GM21576 (cell line): ENCODE results near the gene TPGS2.
A peak's percentile ranks its signal among the peaks of the same experiment; 100 is the strongest.
"Not testable (repeated sequence)": the region's sequence is repeated elsewhere in the genome, so short reads cannot be mapped to it uniquely, and the experiment has no call there.

Experiments
- ATAC-seq: cut with Tn5 transposase; IDR thresholded peaks from one replicate; pipeline ENCODE4 v1.9.1; 2021; ENCODE audit warnings: mild to moderate bottlenecking, moderate library complexity; ENCODE audit not compliant: unreplicated experiment

TPGS2 gene, protein sequence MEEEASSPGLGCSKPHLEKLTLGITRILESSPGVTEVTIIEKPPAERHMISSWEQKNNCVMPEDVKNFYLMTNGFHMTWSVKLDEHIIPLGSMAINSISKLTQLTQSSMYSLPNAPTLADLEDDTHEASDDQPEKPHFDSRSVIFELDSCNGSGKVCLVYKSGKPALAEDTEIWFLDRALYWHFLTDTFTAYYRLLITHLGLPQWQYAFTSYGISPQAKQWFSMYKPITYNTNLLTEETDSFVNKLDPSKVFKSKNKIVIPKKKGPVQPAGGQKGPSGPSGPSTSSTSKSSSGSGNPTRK

DNA sequence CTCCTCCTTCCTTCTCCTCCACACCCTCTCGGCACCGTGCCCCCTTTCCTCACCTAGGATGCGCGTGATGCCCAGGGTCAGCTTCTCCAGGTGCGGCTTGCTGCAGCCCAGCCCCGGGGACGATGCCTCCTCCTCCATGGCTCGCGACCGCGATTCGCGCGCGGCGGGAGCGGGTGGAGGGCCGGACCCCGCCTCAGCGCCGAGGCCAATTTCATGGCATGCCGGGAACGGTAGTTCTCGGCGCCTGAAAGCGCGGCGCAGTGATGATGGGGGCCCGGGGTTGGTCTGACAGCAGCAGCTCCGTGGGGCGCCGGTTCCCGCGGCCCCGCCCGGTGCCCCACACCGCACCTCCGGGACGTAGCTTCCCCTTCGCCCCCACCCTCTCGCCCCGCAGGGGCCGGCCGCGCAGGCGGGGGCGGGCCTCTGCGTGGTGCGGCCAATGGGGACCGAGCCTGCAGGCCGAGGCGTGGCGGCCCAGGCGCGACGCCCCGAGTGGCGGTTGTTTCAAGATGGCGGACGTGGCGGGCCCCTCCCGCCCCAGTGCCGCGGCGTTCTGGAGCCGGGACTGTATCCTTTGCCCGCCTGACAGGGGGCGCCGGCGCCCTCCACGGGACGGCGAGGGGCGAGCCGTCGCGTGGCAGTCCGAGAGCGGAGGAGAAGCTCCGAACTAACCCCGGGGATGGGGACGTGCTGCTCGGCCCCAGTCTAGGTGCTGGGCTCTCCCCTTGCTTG, at the start of gene TPGS2, which contains the start of gene KIAA1328:
TPGS2 (minus strand) TSS at position 373 of the 732 bp plus-strand sequence; CDS start at position 138, 235 bp downstream.
KIAA1328 (plus strand) TSS at position 498 of the 732 bp plus-strand sequence; CDS start at position 510, 12 bp downstream.
- peak; percentile 84 for ATAC-seq

DNA sequence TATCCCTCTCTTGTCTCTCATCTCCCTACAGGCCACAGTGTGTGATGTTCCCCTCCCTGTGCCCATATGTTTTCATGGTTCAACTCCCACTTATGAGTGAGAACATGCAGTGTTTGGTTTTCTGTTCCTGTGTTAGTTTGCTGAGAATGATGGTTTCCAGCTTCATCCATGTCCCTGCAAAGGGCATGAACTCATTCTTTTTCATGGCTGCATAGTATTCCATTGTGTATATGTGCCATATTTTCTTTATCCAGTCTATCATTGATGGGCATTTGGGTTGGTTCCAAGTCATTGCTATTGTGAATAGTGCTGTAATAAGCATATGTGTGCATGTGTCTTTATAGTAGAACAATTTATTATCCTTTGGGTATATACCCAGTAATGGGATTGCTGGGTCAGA, 45.0 kb upstream of the TPGS2 start:
- ATAC-seq = not testable (repeated sequence)

DNA sequence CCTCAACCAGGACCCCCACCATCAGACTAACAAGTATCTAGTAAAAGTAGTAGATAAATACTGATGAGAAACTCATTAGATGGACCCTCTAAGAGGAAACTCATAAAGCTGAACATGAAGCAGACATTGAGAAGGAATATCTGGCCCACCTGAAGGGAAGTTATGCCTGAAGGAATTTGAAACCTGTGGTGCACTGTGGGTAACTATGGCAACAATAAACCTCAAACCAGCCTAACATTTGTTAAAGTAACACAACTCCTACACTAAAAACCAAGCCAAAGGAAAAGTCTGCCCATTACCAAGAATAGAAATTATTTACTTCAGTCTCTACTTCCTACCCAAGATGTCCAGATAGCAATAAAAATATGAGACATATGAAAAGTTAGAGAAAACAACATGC, 43.5 kb upstream of the TPGS2 start:
- no peak for ATAC-seq

DNA sequence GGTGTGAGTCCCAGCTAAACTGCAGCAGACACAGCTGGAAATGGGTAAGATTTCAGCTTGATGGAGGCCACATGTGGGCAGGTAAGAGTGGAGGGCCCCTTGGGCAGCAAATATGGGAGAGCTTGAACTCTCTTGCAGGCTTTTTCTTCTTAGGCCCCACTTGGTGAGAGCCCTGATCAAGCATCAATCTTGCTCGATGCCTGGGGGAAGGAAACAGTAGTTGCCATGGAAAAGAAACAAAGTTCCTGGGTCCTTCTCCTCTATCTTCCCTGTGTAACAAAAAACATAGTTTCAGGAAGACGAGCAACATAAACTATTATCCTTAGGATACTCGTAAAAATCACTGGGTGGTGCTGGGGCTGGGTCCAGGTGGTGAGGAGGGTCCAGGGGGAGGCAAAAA, 43.0 kb upstream of the TPGS2 start:
- ATAC-seq = no peak

DNA sequence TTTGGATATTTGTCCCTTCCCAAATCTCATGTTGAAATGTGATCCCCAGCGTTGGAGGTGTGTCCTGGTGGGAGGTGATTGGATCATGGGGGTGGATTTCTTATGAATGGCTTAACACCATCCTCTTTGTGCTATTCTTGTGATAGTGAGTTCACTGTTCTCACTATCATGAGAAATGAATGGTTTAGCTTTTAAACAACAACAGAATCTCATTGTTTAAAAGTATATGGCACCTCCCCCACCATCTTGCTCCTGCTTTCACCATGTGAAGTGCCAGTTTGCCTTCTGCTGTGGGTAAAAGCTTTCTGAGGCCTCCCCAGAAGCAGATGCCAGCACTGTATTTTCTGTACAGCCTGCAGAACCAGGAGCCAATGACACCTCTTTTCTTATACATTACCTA, 38.3 kb upstream of the TPGS2 start:
- ATAC-seq = no peak

DNA sequence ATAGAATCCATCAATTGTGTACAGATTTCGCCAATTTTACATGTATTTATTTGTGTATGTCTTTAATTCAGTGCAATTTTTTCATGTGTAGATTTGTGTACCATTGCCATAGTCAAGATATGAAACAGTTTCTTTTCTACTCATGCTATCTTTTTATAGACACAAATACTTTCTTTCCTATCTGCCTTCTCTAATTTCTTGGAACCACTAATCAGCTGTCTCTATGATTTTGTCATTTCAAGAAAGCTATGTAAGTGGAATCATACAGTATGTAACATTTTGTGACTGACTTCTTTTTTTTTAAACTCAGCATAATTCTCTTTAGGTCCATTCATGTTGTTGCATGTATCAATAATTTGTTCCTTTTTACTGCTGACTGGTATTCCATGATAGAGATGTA, 33.4 kb upstream of the TPGS2 start:
- ATAC-seq = no peak

DNA sequence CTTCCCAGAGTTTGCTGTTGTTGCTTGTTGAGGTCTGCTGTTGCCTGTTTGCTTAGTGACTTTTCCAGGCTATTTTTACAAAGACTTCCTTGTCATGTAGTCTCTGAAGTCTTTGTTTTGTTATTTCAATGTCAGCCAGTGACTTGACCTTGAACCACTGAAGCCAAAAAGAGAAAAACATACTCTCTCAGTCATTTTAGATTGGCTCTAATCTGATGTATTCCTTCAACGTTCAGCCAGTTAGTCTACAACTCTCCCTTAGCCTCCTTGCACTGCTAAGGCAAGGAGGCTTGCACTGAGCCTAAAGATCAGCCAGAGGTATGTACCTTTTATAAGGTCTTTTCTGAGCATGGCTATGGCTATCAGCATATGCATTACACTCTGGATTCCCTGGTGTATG, 28.0 kb upstream of the TPGS2 start:
- ATAC-seq = no peak

DNA sequence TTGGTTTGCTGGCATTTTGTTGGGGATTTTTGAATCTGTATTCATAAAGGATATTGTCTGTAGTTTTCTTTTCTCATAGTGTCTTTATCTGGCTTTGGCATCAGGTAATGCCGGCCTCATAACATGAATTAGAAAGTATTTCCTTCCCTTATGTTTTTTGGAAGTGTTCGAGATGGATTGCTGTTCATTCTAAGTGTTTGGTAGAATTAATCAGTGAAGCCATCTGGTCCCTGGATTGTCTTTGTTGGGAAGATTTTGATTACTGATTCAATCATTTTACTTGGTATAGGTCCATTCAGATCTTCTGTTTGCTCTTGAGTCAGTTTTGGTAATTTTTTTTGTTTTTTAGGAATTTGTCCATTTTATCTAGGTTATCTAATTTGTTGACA, 22.4 kb upstream of the TPGS2 start:
- no peak for ATAC-seq

DNA sequence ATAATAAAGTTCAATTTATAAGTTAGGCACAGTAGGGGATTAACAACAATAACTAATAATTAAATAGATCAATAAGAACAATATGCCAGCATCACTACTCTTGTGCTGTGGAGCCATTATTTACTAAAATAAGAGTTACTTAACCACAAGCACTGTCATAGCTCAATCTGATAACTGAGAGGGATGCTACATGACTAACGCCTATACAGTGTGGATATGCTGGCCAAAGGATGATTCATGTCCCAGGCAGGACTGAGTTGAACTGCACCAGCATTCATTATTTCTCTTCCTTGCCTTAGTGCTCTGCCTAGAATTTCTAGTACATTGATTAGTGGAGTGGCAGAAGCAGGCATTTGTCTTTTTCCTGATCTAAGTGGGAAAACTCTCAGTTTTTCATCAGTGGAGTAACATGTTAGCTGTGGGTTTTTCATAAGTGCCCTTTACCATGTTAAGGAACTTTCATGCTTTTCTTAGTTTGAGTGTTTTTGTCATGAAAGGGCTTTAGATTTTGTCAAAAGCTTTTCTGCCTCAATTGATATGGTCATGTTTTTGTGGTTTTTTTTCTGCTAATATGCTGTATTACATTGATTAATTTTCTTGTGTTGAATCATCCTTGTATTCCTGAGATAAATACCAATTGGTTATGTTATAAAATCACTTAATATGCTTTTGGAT, 21.9 kb upstream of the TPGS2 start:
- ATAC-seq = no peak

DNA sequence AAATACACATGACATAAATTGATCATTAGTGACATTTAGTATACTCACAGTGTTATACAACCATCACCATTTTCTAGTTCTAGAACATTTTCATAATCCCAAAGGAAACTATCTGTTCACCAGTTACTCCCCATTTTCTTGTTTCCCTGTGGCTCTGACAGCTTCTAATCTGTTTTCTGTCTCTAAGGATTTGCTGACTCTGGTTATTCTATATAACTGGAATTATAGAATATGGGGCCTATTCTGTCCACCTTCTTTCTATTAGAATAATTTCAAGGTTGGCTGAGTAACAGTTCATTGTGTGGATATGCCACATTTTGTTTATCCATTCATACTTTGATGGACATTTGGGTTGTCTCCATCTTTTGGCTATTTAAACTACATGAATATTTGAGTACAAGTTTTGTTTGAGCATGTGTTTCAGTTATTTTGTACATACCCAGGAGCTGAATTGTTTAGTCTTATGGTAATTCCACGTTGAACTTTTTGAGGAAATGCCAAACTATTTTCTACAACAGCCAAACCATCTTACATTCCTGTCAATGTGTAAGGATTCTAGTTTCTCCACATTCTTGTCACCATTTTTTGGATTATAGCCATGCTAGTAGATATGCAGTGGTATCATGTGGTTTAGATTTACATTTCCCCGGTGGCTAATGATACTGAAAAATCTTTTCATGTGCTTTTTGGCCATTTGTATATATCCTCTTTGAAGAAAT, 20.6 kb upstream of the TPGS2 start:
- ATAC-seq = no peak

DNA sequence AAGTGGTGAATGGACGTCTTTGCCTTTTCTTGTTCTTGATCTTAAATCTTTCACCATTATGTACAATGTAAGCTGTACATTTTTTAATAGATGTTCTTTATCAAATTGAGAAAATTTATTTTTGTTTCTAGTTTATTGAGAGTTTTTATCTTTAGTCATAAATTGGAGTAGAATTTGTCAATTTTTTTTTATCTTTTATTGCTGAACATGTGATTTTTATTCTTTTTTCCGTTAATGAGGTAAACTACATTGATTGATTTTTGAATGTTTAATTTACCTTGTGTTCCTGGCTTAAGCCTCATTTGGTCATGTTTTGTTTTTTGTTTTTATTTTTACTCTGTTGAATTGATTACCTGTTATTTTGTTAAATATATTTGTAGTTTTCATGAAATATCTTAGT, 19.8 kb upstream of the TPGS2 start:
- ATAC-seq = no peak

DNA sequence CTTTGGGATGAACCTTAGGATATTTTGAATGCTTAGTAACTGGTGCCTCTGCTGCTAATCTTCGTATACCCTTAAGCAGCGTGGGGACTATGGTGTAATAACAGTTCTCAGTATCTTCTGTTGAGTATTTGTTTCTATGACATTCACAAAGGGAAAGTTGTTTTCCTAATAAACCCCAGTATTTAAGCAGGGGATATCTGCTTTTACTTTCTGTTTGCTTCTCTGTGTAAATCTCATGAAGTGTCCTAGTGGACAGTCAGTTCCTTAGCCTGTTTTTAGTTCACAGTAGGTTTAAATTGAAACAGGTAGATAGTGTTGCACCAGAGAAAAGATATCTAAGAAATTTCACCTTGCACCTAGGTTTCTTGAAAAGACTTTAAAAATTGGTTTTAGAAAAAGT, 15.0 kb upstream of the TPGS2 start:
- no peak for ATAC-seq

DNA sequence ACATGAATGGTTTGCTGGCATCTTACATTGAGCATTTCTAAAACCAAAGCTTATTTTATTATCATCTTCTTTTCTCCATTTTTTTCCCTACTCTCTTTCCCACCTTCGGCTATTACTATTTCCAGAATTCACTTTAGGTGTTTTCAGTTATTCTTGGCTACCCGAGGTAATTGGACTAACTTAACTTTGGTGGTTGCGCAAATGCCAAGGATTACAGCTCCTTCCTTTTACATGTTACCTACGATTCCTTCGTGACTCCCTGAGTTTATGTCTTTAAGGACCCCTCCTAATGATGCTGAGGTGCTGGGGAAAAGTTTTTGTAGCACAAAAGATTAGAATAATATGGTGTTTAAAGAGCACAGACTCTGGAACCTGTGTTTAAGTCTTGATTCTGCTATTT, 14.4 kb upstream of the TPGS2 start:
- ATAC-seq = no peak

DNA sequence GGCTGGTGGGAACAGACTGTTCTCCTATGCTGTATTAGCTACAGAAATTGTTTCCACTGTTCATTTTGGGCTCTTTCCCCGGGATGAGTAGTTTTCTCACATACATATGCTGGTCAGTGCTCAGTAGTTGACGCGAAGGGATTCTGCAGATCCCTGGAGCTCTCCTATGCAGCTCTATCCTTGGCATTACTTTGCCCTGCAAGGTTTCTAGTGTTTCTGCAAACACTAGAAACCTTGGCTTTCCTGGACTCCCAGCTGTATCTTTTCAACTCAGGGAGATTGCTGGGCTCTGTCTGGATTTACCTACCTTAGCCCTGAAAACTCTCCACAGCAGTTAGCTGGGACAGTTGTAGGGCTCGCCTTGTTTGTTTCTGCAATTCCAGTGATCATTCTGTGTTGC, 11.0 kb upstream of the TPGS2 start:
- ATAC-seq = no peak

DNA sequence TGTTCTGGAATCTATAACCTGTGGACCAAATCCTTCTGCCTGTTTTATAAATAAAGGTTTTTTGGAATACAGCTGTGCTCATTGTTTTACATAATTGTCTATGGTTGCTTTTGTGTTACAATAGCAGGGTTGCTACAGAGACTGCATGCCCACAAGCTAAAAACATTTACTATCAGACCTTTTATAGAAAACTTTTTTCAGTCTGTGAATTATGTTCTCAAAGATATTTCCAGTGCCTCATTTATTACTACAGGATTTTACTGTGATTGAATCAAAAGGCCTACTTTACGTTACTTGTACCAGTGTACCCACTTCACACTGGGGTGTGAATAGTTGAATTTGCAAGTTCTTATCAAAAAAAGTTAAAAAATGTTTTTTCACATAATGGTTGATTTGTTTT, 7.1 kb upstream of the TPGS2 start:
- no peak for ATAC-seq

DNA sequence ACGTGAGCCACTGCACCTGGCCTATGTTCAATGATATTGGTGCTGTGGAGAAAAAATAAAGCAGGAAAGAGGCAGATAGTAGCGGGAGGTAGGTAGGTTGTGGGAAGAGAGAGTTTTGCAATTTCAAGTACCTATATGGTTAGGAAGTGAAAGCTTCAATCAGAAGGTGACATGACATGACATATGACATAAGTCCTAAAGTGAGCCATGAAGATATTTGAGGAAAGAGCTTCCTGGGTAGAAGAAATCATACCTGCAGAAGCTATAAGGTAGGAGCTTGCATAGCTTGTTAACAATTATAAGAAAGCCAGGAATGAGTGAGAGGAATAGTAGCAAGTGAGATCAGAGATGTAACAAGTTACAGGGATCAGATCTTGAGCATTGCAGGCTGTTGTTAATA, 4.3 kb upstream of the TPGS2 start:
- ATAC-seq = no peak

DNA sequence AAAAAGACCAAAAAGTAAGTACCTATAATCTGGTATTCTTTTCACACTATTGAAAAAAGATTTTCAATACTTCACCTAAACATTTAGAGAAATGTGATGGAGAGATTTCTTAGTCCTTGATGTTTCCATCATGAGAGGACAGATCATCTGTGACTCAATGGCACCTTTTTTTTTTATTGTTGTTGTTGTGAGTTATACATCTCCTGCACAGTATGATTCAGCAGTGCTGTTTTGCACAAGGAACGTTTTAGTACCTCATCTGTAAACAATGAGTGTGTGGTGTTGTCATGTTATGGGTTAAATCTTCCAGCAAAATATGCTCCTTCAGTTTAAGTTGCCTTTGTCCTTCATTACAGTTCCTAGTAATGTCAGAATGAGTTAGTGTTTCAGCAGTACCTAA, 2.3 kb upstream of the TPGS2 start:
- ATAC-seq = no peak

DNA sequence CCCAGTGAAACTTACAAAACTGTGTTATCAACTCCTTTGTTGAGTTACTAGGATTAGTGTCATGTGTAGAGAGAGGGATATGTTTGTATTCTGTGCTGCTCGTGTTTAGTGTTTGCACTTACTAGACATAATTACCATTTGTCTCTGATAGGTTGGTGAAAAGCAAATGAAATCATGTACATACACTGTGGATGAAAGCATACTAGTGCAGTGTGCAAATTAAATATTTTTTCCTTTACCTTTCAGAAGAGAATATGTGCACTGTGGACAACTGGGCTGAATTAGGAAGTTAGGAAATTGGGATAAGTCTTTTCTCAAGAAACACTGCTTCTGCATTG, 1.3 kb upstream of the TPGS2 start:
- ATAC-seq = no peak

DNA sequence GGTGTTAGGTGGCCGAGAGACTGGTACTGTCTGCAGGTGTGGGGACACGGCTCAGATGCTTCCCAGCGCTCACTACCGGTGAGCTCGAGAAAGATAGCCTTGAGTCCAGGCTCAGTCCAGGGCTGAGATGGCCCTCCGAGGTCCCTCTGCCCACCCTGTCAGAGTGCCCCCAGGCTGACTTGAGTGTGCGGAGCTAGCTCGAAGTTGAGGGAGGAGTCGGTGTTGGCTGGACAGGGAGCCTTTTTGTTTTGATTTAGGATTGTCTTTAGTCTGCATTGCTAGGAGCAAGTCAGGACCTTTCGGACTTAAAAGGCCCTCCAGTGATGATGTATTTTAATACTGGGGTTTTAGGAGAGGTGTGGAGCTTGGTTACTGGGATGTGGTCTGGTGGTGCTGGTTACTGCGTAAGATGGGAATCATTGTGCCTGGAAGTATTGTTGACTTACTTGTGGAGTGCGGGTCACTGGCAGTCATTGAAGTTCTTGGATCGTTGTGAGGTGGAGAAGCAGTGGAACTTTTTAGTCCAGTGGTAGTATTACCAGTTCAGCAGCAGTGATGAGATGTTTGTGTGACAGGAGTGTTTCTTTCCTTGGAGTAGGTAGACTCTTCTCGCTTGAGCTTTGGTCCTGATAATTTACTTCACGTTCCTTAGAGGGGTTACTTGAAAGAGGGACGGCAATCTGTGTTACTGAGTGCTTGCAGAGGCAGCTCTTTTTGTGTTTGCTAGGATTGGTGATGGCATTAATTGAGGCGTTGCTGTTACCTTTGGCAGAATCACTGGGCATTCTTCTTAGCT, 758 bp upstream of the TPGS2 start:
- ATAC-seq = no peak

DNA sequence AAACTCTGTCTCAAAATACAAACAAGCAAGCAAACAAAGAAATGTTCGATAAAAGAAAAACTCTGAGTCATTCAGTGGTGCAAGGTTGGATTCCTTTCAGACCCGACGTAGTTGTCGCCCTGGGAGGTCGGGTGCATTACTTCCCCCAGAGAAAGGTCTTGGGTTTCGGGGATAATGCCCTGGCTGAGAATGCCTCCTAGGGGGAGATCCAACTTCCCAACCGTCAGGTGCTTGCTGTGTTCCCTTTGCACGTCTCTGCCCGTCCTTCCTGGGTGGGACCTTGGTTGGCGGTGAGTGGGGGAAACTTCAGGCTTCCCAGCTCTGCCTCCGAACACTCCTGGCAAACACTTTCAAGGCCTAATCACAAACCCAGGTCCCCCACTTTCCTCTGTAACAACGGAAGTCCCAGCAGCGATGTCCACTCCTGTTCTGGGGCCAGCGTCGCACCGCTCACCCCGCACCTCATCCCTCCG, 609 bp downstream of the TPGS2 start:
- peak; percentile 0 for ATAC-seq

DNA sequence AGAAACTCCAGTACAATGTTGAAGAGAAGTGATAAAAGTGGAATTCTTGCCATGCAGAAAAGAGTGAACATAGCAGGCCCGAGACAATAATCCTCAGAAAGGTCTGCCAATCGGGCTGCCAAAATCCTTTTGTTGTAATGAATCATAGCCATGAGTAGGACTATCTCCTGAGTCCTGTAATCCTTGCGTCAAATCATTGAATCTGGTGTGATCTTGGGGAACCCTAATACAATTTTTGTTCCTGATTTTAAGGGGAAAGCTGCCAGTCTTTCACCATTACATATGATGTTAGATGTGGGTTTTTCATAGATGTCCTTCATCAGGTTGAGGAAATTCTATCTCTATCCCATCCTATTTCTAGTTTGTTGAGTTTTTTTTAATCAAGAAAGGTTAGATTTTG, 2.2 kb downstream of the TPGS2 start:
- no peak for ATAC-seq
